ENCODE data around the gene ANO3.

Gene ANO3

DNA sequence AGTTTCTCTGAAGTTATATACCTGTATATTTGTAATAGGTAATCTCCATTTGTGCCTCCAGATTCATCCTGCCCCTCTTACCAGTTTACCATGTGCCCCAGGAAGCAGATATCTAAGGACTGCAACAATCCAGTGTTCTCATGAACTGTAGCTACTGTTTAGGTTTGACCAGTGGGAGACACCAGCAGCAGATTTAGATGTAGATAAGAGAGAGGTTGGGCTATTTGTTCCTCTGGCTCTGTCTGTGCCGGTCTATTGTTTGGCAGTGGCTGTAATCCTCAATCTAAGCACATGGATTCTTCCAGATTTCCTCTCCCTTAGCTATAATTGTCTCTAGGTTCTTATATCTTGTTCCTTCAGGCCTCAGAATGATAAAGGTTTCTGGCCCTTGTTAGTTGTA, 88.4 kb downstream of the ANO3 start:
- no peaks in the 10 kb centered on the region for H3K79me2 ChIP-seq (ENCODE audit: insufficient read depth, low read length)
- no peaks in the 10 kb centered on the region for H3K27me3 ChIP-seq (ENCODE audit: low read length)
- H3K36me3 ChIP-seq (ENCODE audit: low read length) = no peaks in the 10 kb centered on the region
- no peak for TF ChIP-seq EZH2phosphoT487 (conservative IDR thresholded peaks at IDR 0.05; ENCODE audit: low read length)
- TF ChIP-seq, protein P1, sequence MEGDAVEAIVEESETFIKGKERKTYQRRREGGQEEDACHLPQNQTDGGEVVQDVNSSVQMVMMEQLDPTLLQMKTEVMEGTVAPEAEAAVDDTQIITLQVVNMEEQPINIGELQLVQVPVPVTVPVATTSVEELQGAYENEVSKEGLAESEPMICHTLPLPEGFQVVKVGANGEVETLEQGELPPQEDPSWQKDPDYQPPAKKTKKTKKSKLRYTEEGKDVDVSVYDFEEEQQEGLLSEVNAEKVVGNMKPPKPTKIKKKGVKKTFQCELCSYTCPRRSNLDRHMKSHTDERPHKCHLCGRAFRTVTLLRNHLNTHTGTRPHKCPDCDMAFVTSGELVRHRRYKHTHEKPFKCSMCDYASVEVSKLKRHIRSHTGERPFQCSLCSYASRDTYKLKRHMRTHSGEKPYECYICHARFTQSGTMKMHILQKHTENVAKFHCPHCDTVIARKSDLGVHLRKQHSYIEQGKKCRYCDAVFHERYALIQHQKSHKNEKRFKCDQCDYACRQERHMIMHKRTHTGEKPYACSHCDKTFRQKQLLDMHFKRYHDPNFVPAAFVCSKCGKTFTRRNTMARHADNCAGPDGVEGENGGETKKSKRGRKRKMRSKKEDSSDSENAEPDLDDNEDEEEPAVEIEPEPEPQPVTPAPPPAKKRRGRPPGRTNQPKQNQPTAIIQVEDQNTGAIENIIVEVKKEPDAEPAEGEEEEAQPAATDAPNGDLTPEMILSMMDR (IDR thresholded peaks at IDR 0.05; ENCODE audit: insufficient read depth, low read length, poor library complexity, severe bottlenecking) = no peak
- H2AFZ ChIP-seq (ENCODE audit: low read depth, low read length, severe bottlenecking) = no peak overlapping the region
- no peak overlapping the region for H3K4me3 ChIP-seq (ENCODE audit: insufficient read depth, low read length, poor library complexity, severe bottlenecking)
- no peak overlapping the region for H3K27ac ChIP-seq (ENCODE audit: low read depth, low read length)
- no peaks in the 10 kb centered on the region for H4K20me1 ChIP-seq (ENCODE audit: low read depth, low read length)
- H3K9me2 ChIP-seq (replicated peaks; ENCODE audit: insufficient read depth, low read length) = no peaks in the 10 kb centered on the region
- H3K9ac ChIP-seq (ENCODE audit: low read length) = no peak overlapping the region
- no peaks in the 10 kb centered on the region for H3F3A ChIP-seq (ENCODE audit: insufficient read depth)
- H3K9me3 ChIP-seq (ENCODE audit: insufficient read depth, low read length) = no peaks in the 10 kb centered on the region
- no peak overlapping the region for H3K4me2 ChIP-seq (ENCODE audit: low read depth, low read length, poor library complexity, severe bottlenecking)

DNA sequence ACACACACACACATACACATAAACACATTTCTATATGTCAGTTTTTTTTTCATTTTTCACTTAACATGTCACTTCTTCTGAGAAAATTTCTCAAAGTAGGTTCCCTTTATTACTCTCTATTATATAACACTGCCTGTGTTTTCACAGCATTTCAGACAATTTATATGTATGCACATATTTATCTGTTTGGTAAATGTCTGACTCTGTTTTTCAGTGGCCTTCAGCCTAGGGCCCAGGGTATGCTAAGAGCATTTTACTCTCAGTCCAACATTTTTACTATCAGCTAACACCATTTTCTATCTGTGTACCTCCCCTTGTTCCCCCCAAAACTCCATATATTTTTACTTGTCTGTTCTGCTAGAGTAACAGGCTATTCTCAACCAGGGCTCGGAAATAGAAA, 92.3 kb downstream of the ANO3 start:
- H2AFZ ChIP-seq (ENCODE audit: low read depth, low read length, severe bottlenecking) = no peak overlapping the region
- no peaks in the 10 kb centered on the region for H3F3A ChIP-seq (ENCODE audit: insufficient read depth)
- no peak for TF ChIP-seq EZH2phosphoT487 (conservative IDR thresholded peaks at IDR 0.05; ENCODE audit: low read length)
- TF ChIP-seq, protein P1 (IDR thresholded peaks at IDR 0.05; ENCODE audit: insufficient read depth, low read length, poor library complexity, severe bottlenecking) = no peak
- H3K27ac ChIP-seq (ENCODE audit: low read depth, low read length) = no peak overlapping the region
- no peaks in the 10 kb centered on the region for H3K9me3 ChIP-seq (ENCODE audit: insufficient read depth, low read length)
- H3K4me3 ChIP-seq (ENCODE audit: insufficient read depth, low read length, poor library complexity, severe bottlenecking) = no peak overlapping the region
- no peaks in the 10 kb centered on the region for H3K27me3 ChIP-seq (ENCODE audit: low read length)
- no peaks in the 10 kb centered on the region for H3K9me2 ChIP-seq (replicated peaks; ENCODE audit: insufficient read depth, low read length)
- no peaks in the 10 kb centered on the region for H4K20me1 ChIP-seq (ENCODE audit: low read depth, low read length)
- no peak overlapping the region for H3K9ac ChIP-seq (ENCODE audit: low read length)
- no peak overlapping the region for H3K4me2 ChIP-seq (ENCODE audit: low read depth, low read length, poor library complexity, severe bottlenecking)
- H3K79me2 ChIP-seq (ENCODE audit: insufficient read depth, low read length) = no peaks in the 10 kb centered on the region
- H3K36me3 ChIP-seq (ENCODE audit: low read length) = no peaks in the 10 kb centered on the region

DNA sequence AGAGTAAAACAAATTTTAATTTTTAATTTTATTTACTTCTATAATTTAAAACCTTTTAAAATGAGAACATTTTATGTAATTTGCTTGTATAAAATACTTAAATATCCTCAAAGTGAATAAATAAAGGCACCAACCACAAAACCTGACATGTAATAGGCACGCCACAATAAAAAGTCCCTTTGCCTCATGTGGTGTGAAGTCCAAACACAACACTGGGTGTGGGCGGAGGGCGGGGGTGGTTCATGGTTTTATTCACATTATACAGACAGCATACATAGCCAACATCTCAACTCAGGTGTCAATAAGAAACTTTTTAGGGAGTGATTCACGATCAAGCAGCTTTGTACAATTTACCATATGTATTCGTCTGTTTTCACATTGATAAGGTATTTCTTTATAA, 107.9 kb downstream of the ANO3 start:
- Histone ChIP-seq H3K36me3 (ENCODE audit: low read length) (no peaks in the 10 kb centered on the region), H3K4me2 (ENCODE audit: low read depth, low read length, poor library complexity, severe bottlenecking) (no peak overlapping the region), H4K20me1 (ENCODE audit: low read depth, low read length) (no peaks in the 10 kb centered on the region), H3K9ac (ENCODE audit: low read length) (no peak overlapping the region), H3K4me3 (ENCODE audit: insufficient read depth, low read length, poor library complexity, severe bottlenecking) (no peak overlapping the region), H3K27me3 (ENCODE audit: low read length) (no peaks in the 10 kb centered on the region), H3K9me3 (ENCODE audit: insufficient read depth, low read length) (no peaks in the 10 kb centered on the region), H3K27ac (ENCODE audit: low read depth, low read length) (no peak overlapping the region), H3K79me2 (ENCODE audit: insufficient read depth, low read length) (no peaks in the 10 kb centered on the region), H3F3A (ENCODE audit: insufficient read depth) (no peaks in the 10 kb centered on the region), H3K9me2 (replicated peaks; ENCODE audit: insufficient read depth, low read length) (no peaks in the 10 kb centered on the region), H2AFZ (ENCODE audit: low read depth, low read length, severe bottlenecking) (no peak overlapping the region)
- TF ChIP-seq EZH2phosphoT487 (conservative IDR thresholded peaks at IDR 0.05; ENCODE audit: low read length) = no peak
- TF ChIP-seq, protein P1 (IDR thresholded peaks at IDR 0.05; ENCODE audit: insufficient read depth, low read length, poor library complexity, severe bottlenecking) = no peak
